ENCODE results near the gene SLC8A2.

Gene SLC8A2

DNA sequence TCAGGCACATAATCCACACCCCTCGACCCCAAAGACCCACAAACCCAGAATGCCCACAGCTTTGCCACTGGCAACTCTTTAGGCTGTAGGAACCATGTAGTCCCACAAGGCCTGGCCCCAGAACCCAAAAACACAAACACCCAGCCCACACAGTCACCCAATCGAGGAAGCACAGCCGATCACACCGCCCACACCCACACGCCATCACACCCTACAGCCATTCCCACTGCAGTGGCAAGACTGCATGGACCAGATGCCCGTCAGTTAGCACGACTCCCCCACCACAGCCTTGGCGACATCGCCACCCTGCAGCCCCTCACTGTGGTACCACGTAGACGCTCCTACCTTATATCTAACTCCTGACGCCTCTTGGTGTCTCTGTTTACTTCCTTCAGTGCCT is 28.4 kb downstream of the SLC8A2 start:
- TF ChIP-seq FOXP2 (optimal IDR thresholded peaks at IDR 0.05; ENCODE audit: borderline replicate concordance, extremely low read depth, extremely low read length, insufficient read depth) (no peak), TAF1 (IDR thresholded peaks at IDR 0.05; ENCODE audit: borderline replicate concordance, insufficient read depth, low read length) (no peak), POLR2AphosphoS5 (IDR thresholded peaks at IDR 0.05; ENCODE audit: low read depth, low read length) (no peak), SIN3A (IDR thresholded peaks at IDR 0.05; ENCODE audit: borderline replicate concordance, insufficient read depth, low read length) (no peak)
- TF ChIP-seq, protein P1, sequence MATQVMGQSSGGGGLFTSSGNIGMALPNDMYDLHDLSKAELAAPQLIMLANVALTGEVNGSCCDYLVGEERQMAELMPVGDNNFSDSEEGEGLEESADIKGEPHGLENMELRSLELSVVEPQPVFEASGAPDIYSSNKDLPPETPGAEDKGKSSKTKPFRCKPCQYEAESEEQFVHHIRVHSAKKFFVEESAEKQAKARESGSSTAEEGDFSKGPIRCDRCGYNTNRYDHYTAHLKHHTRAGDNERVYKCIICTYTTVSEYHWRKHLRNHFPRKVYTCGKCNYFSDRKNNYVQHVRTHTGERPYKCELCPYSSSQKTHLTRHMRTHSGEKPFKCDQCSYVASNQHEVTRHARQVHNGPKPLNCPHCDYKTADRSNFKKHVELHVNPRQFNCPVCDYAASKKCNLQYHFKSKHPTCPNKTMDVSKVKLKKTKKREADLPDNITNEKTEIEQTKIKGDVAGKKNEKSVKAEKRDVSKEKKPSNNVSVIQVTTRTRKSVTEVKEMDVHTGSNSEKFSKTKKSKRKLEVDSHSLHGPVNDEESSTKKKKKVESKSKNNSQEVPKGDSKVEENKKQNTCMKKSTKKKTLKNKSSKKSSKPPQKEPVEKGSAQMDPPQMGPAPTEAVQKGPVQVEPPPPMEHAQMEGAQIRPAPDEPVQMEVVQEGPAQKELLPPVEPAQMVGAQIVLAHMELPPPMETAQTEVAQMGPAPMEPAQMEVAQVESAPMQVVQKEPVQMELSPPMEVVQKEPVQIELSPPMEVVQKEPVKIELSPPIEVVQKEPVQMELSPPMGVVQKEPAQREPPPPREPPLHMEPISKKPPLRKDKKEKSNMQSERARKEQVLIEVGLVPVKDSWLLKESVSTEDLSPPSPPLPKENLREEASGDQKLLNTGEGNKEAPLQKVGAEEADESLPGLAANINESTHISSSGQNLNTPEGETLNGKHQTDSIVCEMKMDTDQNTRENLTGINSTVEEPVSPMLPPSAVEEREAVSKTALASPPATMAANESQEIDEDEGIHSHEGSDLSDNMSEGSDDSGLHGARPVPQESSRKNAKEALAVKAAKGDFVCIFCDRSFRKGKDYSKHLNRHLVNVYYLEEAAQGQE (IDR thresholded peaks at IDR 0.05; ENCODE audit: insufficient read depth in 1 of 2, low read depth in 2 of 2, low read length in 2 of 2) = no peak

DNA sequence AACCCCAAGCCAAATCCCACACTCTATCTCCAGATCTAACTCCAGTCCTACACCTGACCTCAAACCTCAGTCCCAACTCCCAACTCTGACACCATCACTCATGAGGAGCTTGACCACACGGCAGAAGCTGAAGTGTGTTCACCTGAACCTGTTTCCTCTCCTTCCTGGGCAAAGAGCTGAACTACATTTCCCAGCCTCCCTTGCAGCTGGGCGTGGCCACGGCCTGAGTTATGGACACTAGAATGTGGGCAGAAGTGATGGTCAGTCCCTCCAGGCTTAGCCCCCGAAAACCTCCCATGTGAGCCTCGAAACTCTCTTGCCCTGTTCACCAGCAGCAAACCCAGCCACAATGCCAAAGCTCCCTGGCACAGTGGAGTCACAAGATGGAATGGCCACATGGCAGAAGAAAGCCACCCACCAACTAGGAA is 32.9 kb downstream of the SLC8A2 start:
- no peak for TF ChIP-seq SIN3A (IDR thresholded peaks at IDR 0.05; ENCODE audit: borderline replicate concordance, insufficient read depth, low read length)
- TF ChIP-seq, protein P1 (IDR thresholded peaks at IDR 0.05; ENCODE audit: insufficient read depth in 1 of 2, low read depth in 2 of 2, low read length in 2 of 2) = peak in 1 of 2 experiments; percentile 54; a peak in 2 of 4 replicates

DNA sequence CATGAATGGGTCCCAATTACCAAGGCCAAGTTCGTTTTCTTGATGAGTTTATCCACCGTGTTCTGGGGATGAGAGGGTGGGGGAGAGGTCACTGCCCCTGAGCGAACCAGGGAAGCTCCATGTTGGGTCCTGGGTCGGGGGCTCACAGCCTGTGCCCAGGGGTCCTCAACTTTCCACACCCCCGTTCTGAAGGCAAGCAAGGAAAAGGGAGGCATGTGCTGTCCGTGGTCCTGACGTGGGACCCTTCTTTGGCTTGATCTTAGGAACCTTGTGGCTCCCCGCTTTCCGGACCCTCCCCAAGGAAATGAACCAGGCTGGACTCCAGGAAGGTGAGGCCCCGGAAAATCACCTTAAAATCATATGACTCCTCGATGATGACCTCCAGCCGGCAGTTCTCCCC is 34.2 kb downstream of the SLC8A2 start:
- TF ChIP-seq, protein P1 (IDR thresholded peaks at IDR 0.05; ENCODE audit: insufficient read depth in 1 of 2, low read depth in 2 of 2, low read length in 2 of 2) = peak; percentile 92 to 95
- no peak for TF ChIP-seq POLR2AphosphoS5 (IDR thresholded peaks at IDR 0.05; ENCODE audit: low read depth, low read length)

DNA sequence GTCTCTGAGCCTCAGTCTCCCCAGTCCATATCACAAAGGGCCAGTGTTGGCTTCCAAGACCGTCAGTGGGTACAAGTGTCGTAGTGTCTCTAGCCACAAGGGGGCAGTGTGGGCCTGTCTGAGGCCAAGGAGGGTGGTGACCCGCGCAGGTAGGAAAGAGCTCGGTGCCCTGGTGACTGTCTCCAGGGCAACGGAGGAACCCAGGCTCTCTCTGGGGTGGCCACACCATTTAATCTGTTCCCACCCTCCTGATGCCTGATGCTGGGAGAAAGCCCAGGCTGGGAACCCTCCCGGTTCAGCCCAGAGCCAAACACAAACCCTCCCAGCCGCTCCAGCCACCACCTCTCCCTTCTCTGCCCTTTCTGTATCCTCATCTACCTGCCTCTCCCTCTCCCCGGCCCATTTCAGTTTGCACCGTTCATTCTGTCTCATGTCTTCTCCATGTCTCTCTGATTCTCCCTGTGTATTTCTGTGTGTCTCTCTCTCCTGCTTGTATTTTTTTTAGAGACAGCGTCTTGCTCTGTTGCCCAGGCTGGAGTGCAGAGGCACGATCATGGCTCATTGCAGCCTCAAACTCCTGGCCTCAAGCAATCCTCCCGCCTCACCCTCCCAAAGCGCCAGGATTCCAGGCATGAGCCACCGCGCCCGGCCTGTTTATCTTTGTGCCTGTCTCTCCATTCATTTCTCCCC is 34.8 kb downstream of the SLC8A2 start:
- TF ChIP-seq, protein P1 (IDR thresholded peaks at IDR 0.05; ENCODE audit: insufficient read depth in 1 of 2, low read depth in 2 of 2, low read length in 2 of 2) = peak; percentile 66 to 76
- no peak for TF ChIP-seq FOXP2 (optimal IDR thresholded peaks at IDR 0.05; ENCODE audit: borderline replicate concordance, extremely low read depth, extremely low read length, insufficient read depth)

DNA sequence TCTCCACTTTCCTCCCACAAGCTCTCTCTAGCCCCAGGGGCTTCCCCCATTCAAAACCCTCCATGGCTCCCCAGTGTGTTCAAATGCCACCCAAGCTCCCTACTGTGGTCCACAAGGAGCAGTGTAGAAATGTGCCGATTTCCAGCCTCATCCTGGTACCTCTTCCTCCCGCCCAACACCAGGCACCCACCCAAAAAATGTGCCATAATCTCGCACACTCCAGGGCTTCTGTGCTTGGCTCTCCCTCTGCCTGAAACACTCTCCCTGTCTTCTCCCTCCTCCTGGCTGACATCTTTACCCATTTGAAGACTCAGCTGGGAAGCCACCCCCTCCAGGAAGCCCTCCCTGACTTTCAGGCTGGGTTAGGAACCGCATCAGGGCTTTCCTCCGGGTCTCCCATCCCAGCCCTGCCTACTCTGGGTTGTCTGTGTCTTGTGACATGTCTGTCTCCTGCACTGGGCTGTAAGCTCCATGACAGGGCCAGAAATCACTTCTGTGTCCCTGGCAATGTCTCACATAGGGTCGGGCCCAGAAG is 35.7 kb downstream of the SLC8A2 start:
- no peak for TF ChIP-seq TAF1 (IDR thresholded peaks at IDR 0.05; ENCODE audit: borderline replicate concordance, insufficient read depth, low read length)
- TF ChIP-seq FOXP2 (optimal IDR thresholded peaks at IDR 0.05; ENCODE audit: borderline replicate concordance, extremely low read depth, extremely low read length, insufficient read depth) = no peak
